Coronary artery (tissue), 2 donors: Measurements from ENCODE around the gene MAPKAPK2.
A peak's percentile ranks its signal among the peaks of the same experiment; 100 is the strongest.

ENCODE experiments used
- DNase-seq: peaks from one replicate; pipeline ENCODE4 v3.0.0-alpha.2; 2017; ENCODE audit warnings: low spot score
- H3K27ac ChIP-seq, 2 donors: fragments of 200-600 bp; sonication (generic); one replicate each; pipeline ENCODE4 v1.5.1; 2016 to 2019
- H3K4me3 ChIP-seq: fragments of 200-600 bp; sonication (generic); 2 replicates; pipeline ENCODE4 v1.5.1; 2016; ENCODE audit warnings: mild to moderate bottlenecking, moderate library complexity
- CTCF ChIP-seq: fragments of 200-600 bp; sonication (generic); IDR thresholded peaks from one replicate; pipeline ENCODE4 v1.5.1; 2019; ENCODE audit warnings: antibody characterized with exemption

MAPKAPK2 gene

GRCh38 chr1:206713070-206713469, 28.4 kb downstream of the MAPKAPK2 start:
- H3K27ac ChIP-seq: no peak overlapping the region
- no peak for DNase-seq
- no peak overlapping the region for H3K4me3 ChIP-seq
- TF ChIP-seq CTCF: no peak

DNA sequence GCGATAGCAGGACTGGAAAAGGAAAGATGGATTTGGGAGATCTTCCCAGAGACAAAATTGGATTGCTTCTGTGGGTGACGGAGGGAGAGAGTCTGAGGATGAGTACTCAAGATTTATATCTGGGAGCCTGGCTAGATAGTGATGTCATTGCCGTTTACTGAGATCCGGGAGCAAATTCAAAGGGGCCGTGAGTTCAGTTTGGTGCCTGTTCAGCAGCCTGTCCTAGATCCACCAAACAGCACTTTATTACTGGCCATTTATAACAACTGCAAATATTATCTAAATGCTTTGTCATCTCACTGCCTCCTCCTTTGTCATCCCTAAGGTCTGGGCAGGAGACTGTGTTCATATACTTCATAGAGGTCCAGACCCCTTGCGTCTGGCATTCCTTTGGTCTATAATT, 29.2 kb downstream of the MAPKAPK2 start:
- H3K4me3 ChIP-seq: no peak overlapping the region
- DNase-seq: no peak
- H3K27ac ChIP-seq: no peak overlapping the region
- TF ChIP-seq CTCF: no peak

DNA sequence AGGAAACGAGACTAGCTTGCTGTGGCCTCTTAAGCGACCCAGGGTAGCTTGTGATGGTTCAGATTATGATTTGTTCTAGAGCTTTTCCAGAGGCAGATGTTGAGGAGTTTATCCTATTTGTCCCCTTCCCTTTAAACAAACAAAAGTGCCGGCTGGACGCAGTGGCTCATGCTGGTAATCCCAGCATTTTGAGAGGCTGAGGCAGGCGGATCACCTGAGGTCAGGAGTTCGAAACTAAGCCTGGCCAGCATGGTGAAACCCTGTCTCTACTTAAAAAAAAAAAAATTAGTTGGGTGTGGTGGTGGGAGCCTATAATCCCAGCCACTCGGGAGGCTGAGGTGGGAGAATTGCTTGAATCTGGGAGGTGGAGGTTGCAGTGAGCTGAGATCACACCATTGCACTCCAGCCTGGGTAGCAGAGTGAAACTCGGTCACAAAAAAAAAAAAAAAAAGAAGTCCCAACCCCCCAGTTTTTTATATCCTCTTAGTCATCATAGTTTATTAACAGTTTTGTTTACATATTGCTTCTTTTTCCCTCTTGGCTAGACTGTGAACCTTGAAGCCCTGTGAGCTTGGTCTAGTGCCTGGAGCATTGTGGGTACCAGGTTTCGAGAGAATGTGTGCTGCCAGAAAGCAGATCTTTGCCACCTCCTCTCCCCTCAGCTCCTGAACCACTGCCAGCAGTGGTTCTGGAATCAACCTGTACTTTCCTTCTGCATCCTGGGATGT, 29.8 kb downstream of the MAPKAPK2 start:
- H3K27ac ChIP-seq: peak overlapping the region in 1 of 2 donors; percentile 44
- no peak overlapping the region for H3K4me3 ChIP-seq
- DNase-seq: no peak
- no peak for TF ChIP-seq CTCF

DNA sequence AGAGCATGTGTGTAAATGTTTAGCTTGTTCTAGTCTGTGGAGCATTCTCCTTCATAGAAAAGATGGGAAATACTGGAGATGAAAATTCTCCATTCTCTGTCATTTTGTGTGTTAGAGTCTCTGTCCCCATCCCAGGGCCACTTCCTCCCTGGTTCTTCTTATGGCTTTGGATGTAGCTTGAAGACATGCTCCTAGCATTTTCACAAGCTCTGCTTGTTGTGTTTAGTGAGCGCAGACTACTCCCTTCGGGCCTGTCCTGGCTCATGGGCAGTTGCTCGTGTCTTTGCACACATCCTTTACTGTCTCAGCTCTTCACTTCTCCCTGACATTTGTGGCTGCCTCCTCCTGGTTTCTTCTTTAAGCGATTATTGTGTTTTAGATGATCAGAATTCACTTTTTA, 30.4 kb downstream of the MAPKAPK2 start:
- no peak for TF ChIP-seq CTCF
- no peak for DNase-seq
- Histone ChIP-seq H3K27ac (peak overlapping the region in 1 of 2 donors; percentile 44), H3K4me3 (no peak overlapping the region)

DNA sequence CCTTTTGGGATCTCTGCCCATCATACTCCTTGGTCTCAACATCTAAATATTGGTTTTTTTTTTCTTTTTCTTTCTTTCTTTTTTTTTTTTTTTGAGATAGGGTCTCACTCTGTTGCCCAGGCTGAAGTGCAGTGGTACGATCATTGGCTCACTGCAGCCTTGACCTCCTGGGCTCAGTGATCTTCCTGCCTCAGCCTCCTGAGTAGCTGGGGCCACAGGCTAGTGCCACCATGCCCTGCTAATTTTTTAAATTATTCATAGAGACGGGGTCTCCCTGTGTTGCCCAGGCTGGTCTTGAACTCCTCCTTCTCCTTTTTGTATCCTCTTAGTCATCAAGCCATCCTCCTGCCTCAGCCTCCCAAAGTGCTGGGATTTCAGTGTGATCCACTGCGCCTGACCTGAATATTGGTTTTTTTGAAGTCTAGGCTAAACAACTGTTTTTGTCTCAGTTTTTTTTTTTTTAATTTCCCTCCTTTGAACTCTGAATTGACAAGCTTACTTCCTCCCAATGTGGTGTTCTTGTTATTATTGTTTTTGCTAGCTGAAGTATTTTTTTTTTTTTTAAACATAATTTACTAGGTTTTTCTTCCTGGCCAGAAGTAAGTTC, 30.9 kb downstream of the MAPKAPK2 start:
- TF ChIP-seq CTCF: no peak
- Histone ChIP-seq H3K4me3 (no peak overlapping the region), H3K27ac (no peak overlapping the region)
- no peak for DNase-seq

GRCh38 chr1:206716159-206716869, 31.6 kb downstream of the MAPKAPK2 start:
- no peak for DNase-seq
- TF ChIP-seq CTCF: no peak
- Histone ChIP-seq H3K27ac (no peak overlapping the region), H3K4me3 (no peak overlapping the region)
